ENCODE results near the gene IVD.

Gene IVD

DNA sequence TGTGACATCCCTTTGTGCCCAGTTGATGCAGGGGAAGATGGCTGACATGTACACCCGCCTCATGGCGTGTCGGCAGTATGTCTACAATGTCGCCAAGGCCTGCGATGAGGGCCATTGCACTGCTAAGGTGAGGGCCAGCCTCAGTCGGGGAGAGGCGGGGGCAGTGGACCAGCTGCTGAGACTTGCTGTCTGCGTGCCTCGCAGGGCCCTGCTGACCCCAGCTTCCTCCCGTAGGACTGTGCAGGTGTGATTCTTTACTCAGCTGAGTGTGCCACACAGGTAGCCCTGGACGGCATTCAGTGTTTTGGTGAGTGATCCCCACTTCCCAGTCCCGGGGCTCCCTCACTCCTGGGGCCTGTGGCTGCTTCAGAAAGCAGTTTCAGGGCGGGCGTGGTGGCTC is 10.5 kb downstream of the IVD start:
- DNase-seq, result no peak

DNA sequence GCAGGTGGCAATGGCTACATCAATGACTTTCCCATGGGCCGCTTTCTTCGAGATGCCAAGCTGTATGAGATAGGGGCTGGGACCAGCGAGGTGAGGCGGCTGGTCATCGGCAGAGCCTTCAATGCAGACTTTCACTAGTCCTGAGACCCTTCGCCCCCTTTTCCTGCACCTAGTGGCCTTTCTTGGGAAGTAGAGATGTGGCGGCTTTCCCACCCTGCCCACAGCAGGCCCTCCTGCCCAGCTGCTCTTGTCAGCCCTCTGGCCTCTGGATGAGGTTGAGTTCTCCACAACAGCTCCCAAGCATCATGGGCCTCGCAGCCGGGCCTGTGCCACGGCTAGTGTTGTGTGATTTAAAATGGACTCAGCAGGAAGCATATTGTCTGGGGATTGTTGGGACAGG is 12.5 kb downstream of the IVD start:
- no peak for DNase-seq

DNA sequence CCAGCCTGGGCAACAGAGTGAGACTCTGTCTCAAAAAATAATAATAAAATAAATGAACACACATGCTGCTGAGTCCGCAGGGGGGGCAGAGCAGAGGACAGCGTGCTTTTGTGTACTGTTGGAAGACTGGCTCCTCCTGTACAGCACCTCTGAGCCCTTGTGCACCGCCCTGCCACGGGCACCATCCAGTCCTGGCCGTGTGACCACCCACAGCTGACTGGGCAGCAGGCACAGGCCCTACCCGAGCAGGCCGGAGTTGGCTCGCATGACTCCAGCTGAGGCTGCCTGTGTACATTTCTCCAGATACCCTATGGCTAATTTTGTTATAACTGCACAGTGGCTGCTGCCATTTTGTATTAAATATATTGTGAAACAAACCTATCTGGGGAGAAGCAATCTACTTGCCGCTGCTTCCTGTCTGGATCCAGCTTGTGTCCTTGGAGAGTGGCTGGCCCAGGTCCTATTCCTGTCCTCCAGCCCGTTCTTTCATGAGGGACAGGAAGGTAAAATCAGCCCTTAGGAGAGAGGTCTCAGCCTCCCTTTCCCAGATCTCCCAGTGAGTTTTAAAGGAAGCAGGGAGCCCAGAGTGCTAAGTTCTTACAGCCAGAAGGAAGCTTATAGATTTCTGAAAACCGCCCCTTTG is 14.6 kb downstream of the IVD start:
- DNase-seq, result no peak

DNA sequence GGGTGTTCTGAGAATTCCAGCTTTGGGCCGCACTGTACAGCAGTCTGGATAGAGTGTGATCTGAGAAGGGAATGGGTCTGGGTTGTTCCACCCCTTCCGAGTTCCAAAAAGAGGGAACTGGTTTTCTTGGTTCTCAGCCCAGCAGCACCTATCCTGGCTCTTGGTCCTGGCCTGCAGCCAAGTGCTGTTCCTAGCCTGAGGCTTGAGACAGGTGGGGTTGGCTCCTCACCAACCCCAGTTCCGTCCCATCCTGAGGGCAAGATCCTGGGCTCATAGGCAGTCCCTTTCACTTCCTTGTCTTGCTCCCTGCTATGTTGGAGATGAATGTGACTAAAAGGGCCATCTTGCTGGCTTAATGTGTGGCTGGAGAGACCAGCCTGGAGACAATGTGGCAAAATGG is 15.2 kb downstream of the IVD start:
- DNase-seq, result no peak

DNA sequence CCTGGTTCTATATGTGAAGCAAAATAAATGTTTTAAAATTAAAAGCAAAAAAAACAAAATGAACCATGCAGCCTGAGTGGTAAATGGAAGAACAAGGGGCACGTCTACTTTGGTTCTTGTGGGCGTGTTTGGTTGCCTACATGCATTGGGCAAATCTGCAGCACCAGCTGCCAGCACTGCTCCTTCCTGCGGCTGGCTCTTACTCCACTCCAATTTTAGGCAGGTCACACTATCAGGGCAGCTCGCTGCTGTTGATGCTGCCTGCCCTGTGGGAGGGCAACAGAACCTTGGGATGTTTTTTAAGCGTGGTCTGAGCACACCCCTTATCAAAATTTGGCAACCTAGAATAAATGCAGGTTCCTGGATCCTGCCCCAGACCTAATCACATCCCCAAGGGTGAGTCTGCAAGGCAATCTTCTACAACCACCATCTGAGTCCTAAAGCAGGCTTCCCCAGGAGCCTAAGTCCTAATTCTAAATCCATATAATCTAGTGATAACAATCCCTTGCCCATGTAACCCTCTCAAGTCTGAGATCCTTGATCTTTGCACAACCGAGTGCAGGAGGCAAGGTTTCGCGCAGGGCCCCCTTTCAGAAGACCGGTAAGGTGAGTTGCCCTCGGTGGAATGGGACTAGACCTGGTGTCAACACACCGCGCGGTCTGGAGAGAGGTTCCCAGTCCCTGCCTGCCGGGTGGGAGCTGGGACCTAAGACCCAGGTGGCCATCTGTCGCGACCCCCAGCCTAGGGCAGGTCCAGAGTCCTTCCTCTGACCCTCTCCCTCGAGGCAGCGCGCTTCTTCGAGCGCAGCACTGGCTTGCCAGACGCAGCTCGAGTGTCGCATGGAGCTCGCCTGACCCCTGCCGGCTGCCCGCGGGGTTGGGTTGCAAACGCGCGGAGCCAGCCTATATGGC is 15.9 kb downstream of the IVD start:
- peak; percentile 72 to 83 for DNase-seq

DNA sequence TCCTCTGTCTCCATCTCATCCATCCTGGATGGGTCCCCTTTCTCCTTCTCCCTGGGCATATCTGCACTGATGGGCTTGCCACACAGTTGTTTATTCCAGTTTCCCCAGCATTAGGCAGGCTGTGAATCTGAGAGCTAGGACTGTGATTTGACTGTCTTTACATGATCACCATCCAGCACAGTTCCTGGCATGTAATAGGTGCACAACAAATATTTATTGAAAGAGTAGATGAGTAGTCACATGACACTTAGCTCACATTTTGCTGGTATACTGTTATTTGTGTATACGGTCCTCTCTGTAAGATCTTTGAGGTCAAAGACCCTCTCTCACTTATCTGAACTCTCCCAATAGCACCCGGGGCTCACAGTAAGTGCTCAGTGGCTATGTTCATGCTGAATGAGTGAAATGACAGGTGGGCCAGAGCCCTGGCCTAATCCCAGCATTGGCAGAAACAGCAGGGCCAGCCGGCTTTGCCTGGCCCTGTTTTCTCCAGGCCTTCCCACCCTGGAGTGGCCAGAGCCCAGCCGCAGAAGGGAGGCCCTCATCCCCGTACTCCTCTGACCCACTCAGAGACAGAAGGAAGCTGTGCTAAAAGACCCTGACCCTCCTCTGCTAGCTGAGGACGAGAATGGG is 19.0 kb downstream of the IVD start:
- no peak for DNase-seq

DNA sequence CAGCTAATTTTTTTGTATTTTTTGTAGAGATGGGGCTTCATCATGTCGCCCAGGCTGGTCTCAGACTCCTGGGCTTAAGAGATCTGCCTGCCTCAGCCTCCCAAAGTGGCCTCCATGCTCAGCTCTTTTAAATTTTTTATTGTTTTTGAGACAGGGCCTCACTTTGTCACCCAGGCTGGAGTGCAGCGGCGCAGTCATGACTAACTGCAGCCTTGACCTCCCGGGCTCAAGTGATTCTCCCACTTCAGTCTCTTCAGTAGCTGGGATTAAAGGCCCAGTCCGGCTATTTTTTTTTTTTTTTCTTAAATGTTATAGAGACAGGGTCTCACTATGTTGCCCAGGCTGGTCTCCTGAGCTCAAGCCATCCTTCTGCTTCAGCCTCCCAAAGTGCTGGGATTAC is 20.1 kb downstream of the IVD start:
- DNase-seq, result no peak

DNA sequence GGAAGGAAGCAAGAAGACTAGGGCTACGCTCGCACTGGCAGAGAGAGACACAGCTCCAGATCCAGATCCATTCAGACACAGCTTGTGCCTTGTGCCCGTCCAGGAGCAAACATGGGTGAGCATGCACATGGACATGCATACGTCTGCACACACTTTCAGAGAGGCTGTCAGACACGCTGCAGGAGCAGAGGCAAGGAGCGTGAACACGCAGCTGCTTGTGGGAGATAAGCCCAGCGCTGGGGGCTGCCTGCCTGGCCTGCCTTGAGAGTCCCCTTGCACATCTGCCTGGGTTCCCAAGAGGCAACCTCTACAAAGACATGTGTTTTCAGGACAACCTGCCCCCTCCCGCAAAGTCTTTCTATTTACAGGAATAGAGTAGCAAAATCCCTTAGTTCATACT is 21.6 kb downstream of the IVD start:
- no peak for DNase-seq

DNA sequence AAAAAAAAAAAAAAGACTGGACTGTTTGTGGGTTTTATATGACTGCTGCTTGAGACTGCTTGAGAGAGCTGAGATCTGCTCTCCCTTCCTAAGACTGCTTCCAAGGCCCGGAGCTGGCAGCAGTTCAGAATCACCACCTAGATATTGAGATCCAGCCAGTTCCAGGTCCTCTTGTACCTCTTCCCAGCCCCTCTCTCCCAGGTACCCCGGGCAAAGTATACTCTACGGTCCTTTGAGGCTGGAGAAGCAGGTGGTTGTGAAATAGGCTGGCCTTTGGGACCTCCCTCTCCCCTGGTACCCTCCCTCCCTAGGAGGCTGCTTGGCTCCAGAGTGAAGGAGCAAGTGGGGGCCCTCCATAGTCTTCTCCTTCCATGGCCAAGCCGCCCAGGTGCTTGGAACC is 22.6 kb downstream of the IVD start:
- DNase-seq, result no peak

DNA sequence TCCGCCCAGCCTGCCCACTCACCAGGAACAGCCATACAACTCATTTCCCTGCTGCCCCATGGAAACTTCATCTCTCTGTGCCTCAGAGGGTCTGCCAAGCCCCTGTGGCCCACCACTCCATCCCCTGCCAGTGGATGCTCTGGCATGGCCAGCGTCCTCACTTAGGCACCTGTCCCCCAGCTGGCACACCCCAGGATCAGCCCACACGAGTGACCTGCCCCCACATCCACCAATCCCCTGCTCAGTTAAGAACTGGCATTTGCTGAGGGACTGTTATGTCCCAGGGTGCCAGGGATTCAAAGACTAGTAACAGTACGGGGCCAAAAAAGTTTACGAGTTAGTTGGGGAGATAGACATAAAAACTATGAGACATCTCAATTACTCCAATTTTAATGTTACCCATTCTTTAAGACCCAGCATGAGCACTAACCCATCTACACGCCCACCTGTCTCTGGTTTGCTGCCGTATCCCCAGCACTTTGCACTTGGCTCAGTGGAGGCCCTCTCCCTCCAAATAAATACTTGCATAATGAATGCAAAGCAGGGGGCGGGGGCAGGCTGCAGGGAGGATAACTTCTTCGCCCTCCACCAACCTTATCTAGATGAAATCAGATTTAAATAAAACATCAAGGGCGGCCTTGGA is 23.6 kb downstream of the IVD start:
- DNase-seq, result no peak

DNA sequence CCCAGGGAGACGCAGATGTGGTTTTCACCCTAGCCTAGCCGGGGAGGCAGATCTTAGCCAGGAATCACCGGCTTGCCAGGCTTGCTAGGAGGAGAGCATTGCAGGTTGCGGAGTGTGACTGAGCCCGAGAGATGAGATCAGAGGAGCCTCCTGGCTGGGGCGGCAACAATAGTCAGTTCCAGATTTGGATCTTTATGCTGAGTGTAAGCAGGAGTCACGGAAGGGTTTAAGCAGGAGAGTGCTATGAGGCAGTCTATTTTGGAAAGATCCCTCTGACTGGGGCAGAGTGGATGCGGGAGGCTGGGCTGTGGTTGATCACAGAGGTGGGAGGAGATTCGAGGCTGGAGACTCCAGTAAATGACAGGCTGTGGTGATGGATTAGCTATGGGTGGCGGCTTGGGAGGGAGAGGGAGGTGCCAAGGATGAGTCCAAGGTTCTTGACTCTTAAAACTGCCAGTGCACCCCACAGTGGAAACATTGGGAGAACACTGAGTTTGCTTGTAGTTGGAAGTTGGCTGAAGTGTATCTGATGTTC is 24.7 kb downstream of the IVD start:
- no peak for DNase-seq

DNA sequence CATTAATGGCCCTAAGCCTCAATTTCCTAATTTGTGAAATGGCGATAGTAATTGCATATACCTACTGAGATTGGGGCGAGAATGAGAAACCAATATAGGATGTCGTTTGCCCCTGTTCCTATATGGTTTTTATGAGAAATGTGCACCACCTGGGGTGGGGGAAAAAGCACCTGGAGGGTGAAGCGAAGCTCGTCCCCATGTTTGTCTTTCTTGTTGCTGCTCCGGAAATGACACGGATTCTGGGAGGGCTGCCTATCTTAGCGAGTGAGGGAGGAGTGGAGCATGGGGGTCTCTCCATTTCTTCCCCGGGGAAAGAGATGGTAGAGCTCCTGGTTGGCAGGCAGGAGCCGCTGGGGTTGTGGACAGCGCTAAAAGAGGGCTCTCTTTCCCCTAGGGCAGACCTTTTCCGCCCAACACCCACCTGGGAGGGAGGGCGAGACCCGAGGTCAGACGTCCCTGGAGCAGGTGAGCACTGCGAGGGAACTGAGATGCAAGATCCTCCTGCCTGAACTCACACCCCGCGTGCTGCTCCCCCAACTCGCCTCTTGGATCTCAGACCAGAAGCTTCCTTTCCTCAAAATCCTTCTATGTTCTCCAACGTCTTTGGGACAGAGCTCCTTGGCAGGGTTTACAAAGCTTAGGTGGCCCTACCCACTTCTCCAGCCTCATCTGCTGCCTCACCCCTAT is 29.6 kb downstream of the IVD start:
- DNase-seq, result no peak

DNA sequence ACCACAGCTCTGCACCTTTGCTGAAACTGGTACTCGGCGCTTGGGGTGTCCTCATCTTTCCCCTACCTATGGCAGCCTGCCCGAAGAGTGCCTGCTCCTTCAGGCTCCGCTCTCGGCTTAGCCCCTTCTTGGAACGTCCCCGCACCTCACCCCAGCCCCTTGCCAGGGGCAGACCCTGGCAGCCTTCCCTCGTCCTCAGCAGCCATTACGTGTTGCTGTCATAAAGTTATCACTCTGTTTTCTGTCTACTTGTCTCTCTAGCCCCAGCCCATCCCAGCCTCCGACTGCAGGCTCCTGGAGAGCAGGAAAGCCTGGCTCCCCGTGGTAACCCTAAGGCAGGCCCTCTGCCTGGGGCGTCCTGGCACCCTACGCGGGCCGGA is 30.1 kb downstream of the IVD start:
- no peak for DNase-seq

DNA sequence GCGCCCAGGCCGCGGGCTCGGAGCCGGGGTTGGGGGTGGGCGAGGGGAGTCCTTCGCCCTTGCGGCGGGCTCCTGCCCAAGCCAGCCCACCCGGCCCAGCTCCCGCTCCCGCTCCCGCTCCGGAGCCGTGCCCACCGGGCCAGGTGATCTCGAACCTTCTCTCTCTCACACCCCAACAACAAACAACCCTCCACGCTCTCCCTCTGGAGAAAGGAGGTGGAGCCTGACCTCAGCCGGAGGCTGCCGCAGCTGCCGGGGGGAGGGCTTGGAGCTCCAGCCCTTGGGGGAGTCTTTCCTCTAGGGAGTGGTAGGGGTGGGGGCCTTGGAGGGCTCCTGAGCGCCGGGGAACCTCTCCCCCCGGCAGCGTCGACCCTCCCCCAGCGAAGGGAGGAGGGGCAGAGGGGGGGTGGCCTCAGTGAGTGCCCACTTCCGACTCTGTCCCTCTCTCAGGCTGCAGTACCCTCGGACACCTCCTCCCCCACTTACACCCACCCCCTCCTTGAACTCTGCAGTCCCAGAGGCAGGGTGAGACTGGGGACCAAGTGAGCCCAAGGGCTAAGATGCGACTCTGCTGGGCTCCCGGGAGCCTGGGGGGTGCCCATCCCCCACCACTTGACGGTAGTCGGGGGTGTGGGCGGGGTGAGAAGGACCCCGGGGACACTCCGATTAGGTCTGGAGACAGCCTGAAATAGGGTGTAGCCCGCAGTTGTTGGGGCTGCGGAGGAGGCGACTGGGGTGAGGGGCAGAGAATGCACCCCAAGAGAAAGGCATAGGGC is 30.7 kb downstream of the IVD start:
- DNase-seq, result no peak

DNA sequence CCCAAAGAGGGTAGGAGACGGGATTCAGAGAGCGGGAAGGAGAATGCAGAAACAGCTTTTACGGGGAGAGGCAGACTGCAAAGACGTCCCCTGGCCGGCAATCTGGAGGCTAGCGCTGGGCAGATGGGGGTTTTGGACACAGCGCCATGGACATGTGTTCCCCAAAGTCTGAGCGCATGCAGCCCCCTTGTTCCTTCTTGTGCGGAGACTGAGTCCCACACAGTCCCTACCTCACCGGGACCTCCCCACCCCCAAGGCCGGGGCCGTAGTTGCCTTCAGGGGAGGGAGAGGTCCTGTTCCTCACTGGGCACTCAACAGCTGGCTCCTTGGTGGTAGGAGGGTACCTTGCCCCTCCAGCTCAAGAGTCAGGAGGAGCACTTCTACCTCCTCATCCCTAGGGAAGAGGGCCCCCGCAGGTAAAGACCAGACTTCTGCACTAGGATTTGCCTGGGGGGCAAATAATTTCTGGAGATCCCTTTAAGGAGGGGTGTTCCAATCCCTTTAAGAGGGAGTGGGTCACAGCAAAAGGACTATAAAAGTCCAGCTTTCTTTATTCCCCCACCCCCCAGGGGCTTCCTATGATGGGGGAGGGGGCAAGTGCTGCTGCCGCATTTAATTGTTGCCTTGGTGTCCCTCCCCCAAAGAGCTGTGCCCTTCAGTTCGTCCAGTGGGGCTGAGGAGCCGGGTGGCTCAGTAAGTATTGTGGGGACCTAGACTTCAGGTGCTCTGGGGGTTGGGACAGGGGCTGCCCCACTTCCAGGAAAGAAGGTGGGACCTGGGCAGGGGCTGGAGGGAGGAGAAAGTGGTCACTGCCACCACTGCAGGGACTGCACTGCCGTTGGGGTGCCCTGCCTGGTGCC is 31.5 kb downstream of the IVD start:
- no peak for DNase-seq

DNA sequence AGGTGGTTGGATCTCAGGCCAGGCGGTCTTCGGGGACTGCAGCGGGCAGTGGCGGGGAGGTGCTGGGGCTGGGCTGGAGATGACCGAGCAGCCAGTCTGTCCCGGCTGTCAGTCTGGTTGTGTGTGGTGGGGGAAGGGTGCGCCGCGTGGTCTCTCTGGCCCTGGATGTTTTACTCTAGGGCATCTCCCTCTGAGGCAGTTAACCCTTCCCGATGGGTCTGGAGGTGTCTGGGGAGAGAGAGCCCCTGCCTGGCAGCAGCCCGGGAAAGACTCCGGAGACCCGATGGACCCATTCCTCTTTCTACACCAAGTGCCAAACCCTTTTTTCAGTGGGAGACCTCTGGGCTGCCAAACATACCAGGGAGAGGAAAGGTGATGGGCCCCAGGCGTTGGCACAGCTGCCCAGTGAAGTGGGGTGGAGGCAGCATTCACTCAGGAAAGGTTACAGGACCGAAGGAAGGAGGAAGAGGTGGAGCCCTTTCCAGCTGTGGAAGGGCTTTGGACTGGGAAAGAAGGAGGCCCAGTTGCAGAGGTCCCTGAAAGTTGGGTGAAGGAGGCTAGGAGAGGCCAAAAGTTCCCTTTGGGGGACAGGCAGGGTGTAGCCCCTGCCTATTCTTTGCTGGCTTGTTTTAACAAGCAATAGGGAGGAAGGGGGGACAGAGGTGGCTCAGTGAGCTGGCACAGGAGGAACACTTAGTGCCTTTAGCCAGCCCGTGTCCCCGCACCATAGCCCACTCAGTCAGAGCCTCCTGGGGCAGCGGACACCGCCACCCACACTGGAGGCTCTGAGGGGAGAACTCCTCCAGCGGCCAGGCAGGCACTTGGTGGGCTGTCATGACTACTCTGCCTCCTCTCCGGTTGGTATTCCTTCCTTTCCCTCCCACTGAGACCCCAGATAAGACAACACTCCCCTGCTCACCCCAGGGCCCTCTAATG is 32.4 kb downstream of the IVD start:
- no peak for DNase-seq

DNA sequence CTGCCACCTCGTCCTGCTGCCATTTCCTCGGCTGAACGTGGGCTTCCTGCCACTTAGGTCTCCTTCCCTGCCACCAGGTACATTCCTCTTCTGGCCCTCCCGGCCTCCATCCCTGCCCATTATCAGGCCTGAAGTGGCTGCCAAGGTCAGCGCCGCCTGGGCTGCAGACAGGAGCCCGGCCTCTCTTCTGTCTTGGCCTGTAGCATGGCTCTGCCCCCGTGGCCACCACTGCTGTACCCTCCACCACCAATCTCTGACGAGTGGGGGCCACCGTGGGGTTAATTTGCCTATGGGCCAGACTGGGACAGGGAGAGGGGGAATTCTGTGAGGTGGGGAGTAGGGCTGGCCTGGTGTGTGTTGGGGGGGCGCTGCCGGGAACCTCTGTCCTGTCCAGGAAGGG is 33.1 kb downstream of the IVD start:
- DNase-seq, result no peak

DNA sequence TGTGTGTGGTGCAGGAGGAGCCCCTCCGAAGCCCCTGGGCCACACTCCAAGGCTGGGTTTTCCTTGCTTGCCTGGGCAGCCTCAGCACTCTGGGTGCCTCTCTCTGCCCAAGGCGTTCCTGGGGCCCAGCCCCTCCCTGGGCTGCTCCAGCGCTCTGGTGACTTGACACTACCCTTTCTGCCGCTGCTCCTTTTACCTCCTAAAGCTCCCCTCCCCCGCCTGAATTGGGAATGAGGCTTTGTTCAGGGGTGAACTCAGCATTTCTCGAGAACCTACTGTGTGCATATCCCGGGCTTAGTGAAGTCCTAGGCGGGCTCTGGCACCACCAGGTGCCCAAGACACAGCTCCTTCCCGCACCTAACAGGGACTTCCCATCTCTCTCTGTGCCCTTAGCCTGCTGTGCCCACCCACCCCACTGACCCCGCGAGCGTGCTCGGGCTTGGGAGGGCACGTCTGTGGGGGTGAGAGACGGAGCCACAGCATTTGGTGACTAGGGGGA is 33.9 kb downstream of the IVD start:
- no peak for DNase-seq

DNA sequence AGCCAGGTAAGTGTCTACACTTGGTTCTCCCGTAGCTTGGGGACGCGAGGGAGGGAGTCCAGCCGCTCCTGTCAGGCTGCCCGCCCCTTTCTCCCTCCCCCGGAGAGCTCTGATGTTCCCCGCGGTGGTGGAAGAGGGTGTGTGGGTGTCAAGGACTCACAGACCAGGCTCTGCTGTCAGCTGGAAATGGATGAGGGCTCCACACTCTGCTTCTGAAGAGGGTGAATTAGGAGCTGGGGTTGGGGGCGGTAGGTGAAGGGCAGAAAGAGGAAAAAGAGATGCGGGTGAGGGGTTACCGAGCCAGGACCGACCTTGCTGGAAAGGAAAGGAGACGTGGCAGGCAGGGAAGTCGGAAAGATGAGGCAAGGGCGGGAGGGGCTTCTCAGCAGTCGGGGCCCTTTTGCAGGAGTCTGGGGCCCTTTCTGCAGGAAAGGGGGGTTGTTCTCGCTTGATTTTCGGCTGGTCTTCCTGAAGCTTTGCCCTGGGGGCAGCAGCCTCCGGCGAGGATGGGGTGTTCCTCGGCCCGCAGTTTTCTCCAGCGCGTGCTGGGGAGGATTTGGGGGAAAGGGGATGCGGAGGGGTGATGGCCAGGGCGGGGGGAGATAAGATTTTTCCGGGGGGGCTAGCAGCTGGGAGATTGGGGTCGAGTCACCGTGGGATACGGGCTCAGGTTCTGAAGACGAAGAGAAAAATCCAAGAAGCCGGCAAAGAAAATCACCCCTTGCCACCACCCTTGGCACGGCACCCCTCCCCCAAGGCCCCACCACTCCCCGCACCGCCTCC is 34.6 kb downstream of the IVD start:
- peak; percentile 39 to 41 for DNase-seq
